PC-3 (cell line): Measurements from ENCODE around the gene CHAF1A. TPM values are rescaled to one million over a fixed set of nuclear protein-coding genes. Genes with fewer than 3 reads are reported as not detected.

Experiments
- ATAC-seq: fragments of 200-7000 bp; cut with Tn5 transposase; 2 replicates; pipeline ENCODE4 v1.9.1; 2020; ENCODE audit warnings: mild to moderate bottlenecking, moderate library complexity
- BruUV-seq: library from RNA; stranded (reverse); fragments of 400-500 nt; replicated peaks from 2 replicates; lab custom pipeline; 2021; lab: Mats Ljungman, UMichigan
- CTCF ChIA-PET: fragments of 300-600 bp; sonication (Branson Sonifier 250); formaldehyde crosslinking; loops from one replicate; lab custom pipeline; 2022; ENCODE audit warnings: antibody characterized with exemption; lab: Charles Lee
- POLR2A ChIA-PET: fragments of 300-600 bp; sonication (Branson Sonifier 250); formaldehyde crosslinking; loops from one replicate; lab custom pipeline; 2022; ENCODE audit warnings: antibody characterized with exemption; ENCODE audit not compliant: unreplicated experiment; lab: Charles Lee
- DNase-seq: peaks from one replicate; pipeline ENCODE4 v3.0.0-alpha.2; 2015
- H2AFZ ChIP-seq: fragments of 300-600 bp; sonication (generic); 2 replicates; pipeline ENCODE4 v1.6.0; 2016; ENCODE audit warnings: antibody characterized with exemption, low read length
- H3F3A ChIP-seq: fragments of 300-600 bp; sonication (generic); one replicate; pipeline ENCODE4 v1.6.0; 2017; ENCODE audit warnings: antibody characterized with exemption, low read length, control low read depth, mild to moderate bottlenecking; ENCODE audit not compliant: unreplicated experiment
- H3K27ac ChIP-seq: fragments of 300-600 bp; sonication (generic); 2 replicates; pipeline ENCODE4 v1.5.1; 2016; ENCODE audit warnings: mild to moderate bottlenecking, low read length
- H3K27me3 ChIP-seq: fragments of 300-600 bp; sonication (generic); 2 replicates; pipeline ENCODE4 v1.6.1; 2016; ENCODE audit warnings: low read length, mixed read lengths
- H3K36me3 ChIP-seq: fragments of 300-600 bp; sonication (generic); 2 replicates; pipeline ENCODE4 v1.6.1; 2016; ENCODE audit warnings: low read depth, mixed run types, low read length, mixed read lengths
- H3K4me1 ChIP-seq: fragments of 300-600 bp; sonication (generic); 2 replicates; pipeline ENCODE4 v1.5.1; 2016; ENCODE audit warnings: low read length; ENCODE audit not compliant: insufficient read depth
- H3K4me2 ChIP-seq: fragments of 300-600 bp; sonication (generic); 2 replicates; pipeline ENCODE4 v1.6.0; 2016; ENCODE audit warnings: low read length
- H3K4me3 ChIP-seq: fragments of 300-600 bp; sonication (generic); 2 replicates; pipeline ENCODE4 v1.5.1; 2016; ENCODE audit warnings: mild to moderate bottlenecking, low read length, mixed read lengths
- H3K79me2 ChIP-seq: fragments of 300-600 bp; sonication (generic); 2 replicates; pipeline ENCODE4 v1.6.1; 2017; ENCODE audit warnings: low read length, mixed read lengths
- H3K9ac ChIP-seq: fragments of 300-600 bp; sonication (generic); 2 replicates; pipeline ENCODE4 v1.6.0; 2016; ENCODE audit warnings: mild to moderate bottlenecking, low read length
- H3K9me2 ChIP-seq: fragments of 300-600 bp; sonication (generic); replicated peaks from 2 replicates; pipeline ENCODE4 v1.6.1; 2016; ENCODE audit warnings: mixed run types, low read length, mixed read lengths
- H3K9me3 ChIP-seq: fragments of 300-600 bp; sonication (generic); 2 replicates; pipeline ENCODE4 v1.6.1; 2016; ENCODE audit warnings: low read length, mixed read lengths
- H4K20me1 ChIP-seq: fragments of 300-600 bp; sonication (generic); 2 replicates; pipeline ENCODE4 v1.6.1; 2016; ENCODE audit warnings: low read length, mixed read lengths
- EZH2 ChIP-seq: fragments of 300-600 bp; sonication (generic); IDR thresholded peaks from one replicate; pipeline ENCODE4 v1.6.1; 2017; ENCODE audit warnings: antibody characterized with exemption, mild to moderate bottlenecking, low read length; ENCODE audit not compliant: unreplicated experiment
- EZH2phosphoT487 ChIP-seq: fragments of 300-600 bp; sonication (generic); IDR thresholded peaks from 2 replicates; pipeline ENCODE4 v1.6.1; 2018; ENCODE audit warnings: mild to moderate bottlenecking, antibody characterized with exemption, low read length, borderline replicate concordance
- intact Hi-C: fragments of 100-400 bp; cut with micrococcal nuclease; formaldehyde crosslinking; loops from 2 replicates; pipeline ENCODE4 v1.9.0; 2023
- total RNA-seq: library from RNA; depleted of rRNA; stranded (reverse); fragments of >200 nt; gene quantifications from 2 replicates; pipeline ENCODE4 v1.2.3, GENCODE V29; 2014
- TF ChIP-seq, protein P1 (sequence below): fragments of 300-600 bp; sonication (generic); conservative IDR thresholded peaks from 2 replicates; pipeline ENCODE4 v1.5.1; 2017; ENCODE audit warnings: antibody characterized with exemption, low read depth, mild to moderate bottlenecking, low read length

The CHAF1A gene
- total RNA-seq, 1 experiment from 2014 or later = 48.9 TPM

DNA sequence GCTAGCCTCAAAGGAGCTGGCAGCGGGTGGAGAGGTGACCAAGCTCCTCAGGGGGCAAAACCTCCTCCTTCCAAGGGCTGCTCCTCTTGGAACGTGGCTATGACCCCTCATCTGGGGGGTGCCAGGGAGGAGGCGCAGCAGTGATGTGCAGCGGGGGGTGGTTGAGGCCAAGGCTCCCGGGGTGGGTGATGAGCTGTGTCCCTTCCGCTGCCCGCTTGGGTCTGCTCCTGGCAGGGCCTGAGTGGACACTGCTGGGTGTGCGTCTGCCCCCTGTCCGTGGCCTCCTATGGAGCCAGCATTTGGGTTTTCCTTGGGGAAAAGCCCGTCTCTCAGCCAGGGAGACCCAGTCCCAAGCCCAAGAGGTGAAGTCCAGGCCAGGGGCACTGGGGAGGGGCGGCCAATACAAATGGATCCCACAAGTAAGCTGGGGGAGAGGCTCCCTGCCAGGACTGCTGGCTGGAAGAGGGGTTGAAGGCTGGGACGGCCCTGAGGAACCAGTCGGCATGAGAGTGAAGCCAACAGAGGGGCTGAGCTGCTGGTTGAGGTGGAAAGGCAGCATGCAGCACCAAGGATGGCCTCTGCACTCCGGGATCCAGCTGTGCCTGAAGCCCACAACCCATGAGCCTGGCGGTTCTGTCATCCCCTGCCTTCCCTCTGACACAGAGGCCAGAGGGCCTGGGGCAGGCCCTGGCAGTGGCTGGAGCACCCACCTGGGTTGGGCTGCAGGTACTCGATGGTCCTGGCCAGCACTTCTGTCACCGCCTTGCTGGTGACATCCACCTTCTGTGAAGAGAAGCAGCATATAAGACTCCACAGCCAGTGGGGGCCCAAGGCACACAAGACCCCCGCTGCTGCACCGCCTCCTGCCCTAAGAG is 36.4 kb upstream of the CHAF1A start:
- Histone ChIP-seq H2AFZ (no peak overlapping the region), H3K4me1 (no peaks in the 10 kb centered on the region), H3F3A (no peaks in the 10 kb centered on the region), H3K9me3 (no peaks in the 10 kb centered on the region), H3K27me3 (no peaks in the 10 kb centered on the region), H3K27ac (no peak overlapping the region), H3K36me3 (peaks cover 3% of the 10 kb centered on the region; the same call in 1 of the 2 replicates), H3K9ac (no peak overlapping the region), H3K4me3 (no peak overlapping the region), H3K4me2 (no peak overlapping the region), H3K9me2 (no peaks in the 10 kb centered on the region), H3K79me2 (peaks cover 20% of the 10 kb centered on the region), H4K20me1 (no peaks in the 10 kb centered on the region)
- no TSS peak for BruUV-seq
- no peak for ATAC-seq
- ChIA-PET CTCF (interaction anchor here (0.5 kb wide), 1 partner anchor 606 kb away, joined by 6 read pairs; no protein-coding TSS in a partner anchor), POLR2A (no interaction called here)
- intact Hi-C loops = no loop called here
- DNase-seq = no peak
- TF ChIP-seq EZH2phosphoT487 = no peak

DNA sequence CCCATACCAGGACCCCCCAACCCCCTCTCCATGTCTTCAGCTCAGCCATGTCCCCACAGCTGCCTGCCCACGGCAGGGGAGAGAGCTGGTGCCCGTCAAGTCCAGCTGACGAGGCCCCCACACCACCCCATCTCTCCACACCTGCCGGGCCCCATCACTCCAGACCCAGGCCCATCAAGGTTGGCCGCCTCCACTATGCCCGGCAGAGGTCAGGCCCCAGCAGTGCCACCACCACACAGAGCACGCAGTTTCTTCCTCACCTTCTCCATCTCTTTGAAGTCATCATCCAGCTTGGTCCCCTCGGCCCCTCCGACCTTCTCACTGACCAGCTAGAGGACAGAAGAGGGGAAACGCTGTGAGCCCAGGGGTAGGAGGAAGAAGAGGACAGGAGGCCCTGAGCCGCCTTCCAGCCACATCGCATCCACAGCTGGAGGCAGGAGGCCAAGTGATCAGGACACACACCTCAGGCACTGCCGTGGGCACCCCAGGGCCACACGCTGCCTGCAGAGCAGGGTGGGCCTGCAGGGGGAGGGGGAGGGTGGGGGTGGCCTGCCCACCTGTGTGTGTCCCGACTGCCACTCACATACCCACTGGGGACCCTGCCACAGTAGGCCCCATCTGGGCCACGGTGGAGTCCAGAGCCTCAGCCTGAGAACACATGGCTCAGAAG is 35.6 kb upstream of the CHAF1A start:
- no peaks in the 10 kb centered on the region for H3K4me1 ChIP-seq
- POLR2A ChIA-PET = no interaction called here
- CTCF ChIA-PET = interaction anchor here (0.5 kb wide), 1 partner anchor 606 kb away, joined by 6 read pairs; no protein-coding TSS in a partner anchor
- no TSS peak for BruUV-seq
- H3F3A ChIP-seq = no peaks in the 10 kb centered on the region
- H3K9me3 ChIP-seq = no peaks in the 10 kb centered on the region
- H2AFZ ChIP-seq = no peak overlapping the region
- no peak for DNase-seq
- TF ChIP-seq, protein P1, sequence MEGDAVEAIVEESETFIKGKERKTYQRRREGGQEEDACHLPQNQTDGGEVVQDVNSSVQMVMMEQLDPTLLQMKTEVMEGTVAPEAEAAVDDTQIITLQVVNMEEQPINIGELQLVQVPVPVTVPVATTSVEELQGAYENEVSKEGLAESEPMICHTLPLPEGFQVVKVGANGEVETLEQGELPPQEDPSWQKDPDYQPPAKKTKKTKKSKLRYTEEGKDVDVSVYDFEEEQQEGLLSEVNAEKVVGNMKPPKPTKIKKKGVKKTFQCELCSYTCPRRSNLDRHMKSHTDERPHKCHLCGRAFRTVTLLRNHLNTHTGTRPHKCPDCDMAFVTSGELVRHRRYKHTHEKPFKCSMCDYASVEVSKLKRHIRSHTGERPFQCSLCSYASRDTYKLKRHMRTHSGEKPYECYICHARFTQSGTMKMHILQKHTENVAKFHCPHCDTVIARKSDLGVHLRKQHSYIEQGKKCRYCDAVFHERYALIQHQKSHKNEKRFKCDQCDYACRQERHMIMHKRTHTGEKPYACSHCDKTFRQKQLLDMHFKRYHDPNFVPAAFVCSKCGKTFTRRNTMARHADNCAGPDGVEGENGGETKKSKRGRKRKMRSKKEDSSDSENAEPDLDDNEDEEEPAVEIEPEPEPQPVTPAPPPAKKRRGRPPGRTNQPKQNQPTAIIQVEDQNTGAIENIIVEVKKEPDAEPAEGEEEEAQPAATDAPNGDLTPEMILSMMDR = no peak
- TF ChIP-seq EZH2phosphoT487 = no peak
- TF ChIP-seq EZH2 = no peak
- no peaks in the 10 kb centered on the region for H3K9me2 ChIP-seq
- H3K27me3 ChIP-seq = no peaks in the 10 kb centered on the region
- H3K4me2 ChIP-seq = no peak overlapping the region
- peaks cover 3% of the 10 kb centered on the region; the same call in 1 of the 2 replicates for H3K36me3 ChIP-seq
- H3K9ac ChIP-seq = no peak overlapping the region
- H3K79me2 ChIP-seq = peaks cover 28% of the 10 kb centered on the region
- no peak overlapping the region for H3K4me3 ChIP-seq
- H3K27ac ChIP-seq = no peak overlapping the region
- ATAC-seq = no peak
- no peaks in the 10 kb centered on the region for H4K20me1 ChIP-seq
- intact Hi-C loops = no loop called here

DNA sequence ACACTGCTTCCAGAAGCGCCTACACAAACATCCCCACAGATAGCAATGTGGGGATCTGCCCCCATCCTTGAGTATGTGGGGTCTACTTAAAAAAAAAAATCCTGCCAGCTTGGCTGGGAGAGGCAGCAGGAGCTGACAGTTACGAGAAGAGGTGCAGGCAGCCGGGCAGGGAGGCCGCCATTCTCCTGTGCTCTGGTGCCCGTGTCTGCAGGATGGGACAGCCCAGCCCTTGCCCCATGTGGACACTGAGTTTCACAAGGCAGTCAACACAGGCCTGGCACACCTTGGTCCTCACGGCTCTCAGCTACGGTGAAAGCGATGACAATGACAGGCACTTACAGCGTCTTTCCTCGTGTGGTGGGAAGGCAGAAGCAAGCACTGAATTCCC is 35.1 kb upstream of the CHAF1A start:
- Histone ChIP-seq H3K9ac (no peak overlapping the region), H3K36me3 (peaks cover under 1% of the 10 kb centered on the region; the same call in 1 of the 2 replicates), H4K20me1 (no peaks in the 10 kb centered on the region), H3F3A (no peaks in the 10 kb centered on the region), H2AFZ (no peak overlapping the region), H3K9me3 (no peaks in the 10 kb centered on the region), H3K4me2 (no peak overlapping the region), H3K9me2 (no peaks in the 10 kb centered on the region), H3K27me3 (no peaks in the 10 kb centered on the region), H3K4me3 (no peak overlapping the region), H3K79me2 (peaks cover 33% of the 10 kb centered on the region), H3K27ac (no peak overlapping the region), H3K4me1 (no peaks in the 10 kb centered on the region)
- ChIA-PET CTCF (no interaction called here), POLR2A (no interaction called here)
- DNase-seq (no peak), ATAC-seq (no peak)
- TF ChIP-seq EZH2phosphoT487 (no peak), EZH2 (no peak)
- TF ChIP-seq, protein P1 = no peak
- BruUV-seq = no TSS peak
- intact Hi-C loops = no loop called here
